HEK293 (cell line): ENCODE data around the gene CITED4.

Experiments
- CTCF ChIA-PET: fragments of 350-600 bp; formaldehyde crosslinking; extraction: SDS; loops from one replicate; lab custom pipeline; 2021; ENCODE audit warnings: antibody characterized with exemption; lab: Yijun Ruan, JAX
- POLR2A ChIA-PET: fragments of 300-600 bp; formaldehyde crosslinking; extraction: SDS; loops from one replicate; lab custom pipeline; 2020; ENCODE audit warnings: antibody characterized with exemption, inconsistent platforms; lab: Yijun Ruan, JAX
- H3K27ac ChIP-seq: fragments of 200-500 bp; sonication (Bioruptor generic); 2 replicates; pipeline ENCODE4 v1.5.1; 2014; ENCODE audit warnings: low read depth, low read length, control low read depth, inconsistent platforms; ENCODE audit errors: extremely low read depth
- H3K36me3 ChIP-seq, 2 experiments: fragments of 200-500 bp in 1 of 2; sonication (Bioruptor generic) in 1 of 2; 1 replicate in 1 of 2; 2 replicates in 1 of 2; pipeline ENCODE4 v1.5.1; 2014 to 2017; ENCODE audit warnings: inconsistent platforms in 2 of 2, low read length in 2 of 2; ENCODE audit not compliant: control insufficient read depth in 2 of 2, insufficient read depth in 1 of 2
- H3K4me1 ChIP-seq: fragments of 200-500 bp; sonication (Bioruptor generic); 2 replicates; pipeline ENCODE4 v1.5.1; 2014; ENCODE audit warnings: mild to moderate bottlenecking, low read length, inconsistent platforms; ENCODE audit not compliant: control insufficient read depth, insufficient read depth
- H3K4me3 ChIP-seq: 2 replicates; pipeline ENCODE4 v1.5.1; 2011; ENCODE audit warnings: low read depth, mild to moderate bottlenecking, control low read depth, low read length, moderate library complexity
- H3K9me3 ChIP-seq: fragments of 200-500 bp; sonication (Bioruptor generic); 2 replicates; pipeline ENCODE4 v1.5.1; 2014; ENCODE audit warnings: low read depth, low read length, inconsistent platforms; ENCODE audit not compliant: control insufficient read depth, insufficient read depth
- GLI2 ChIP-seq: fragments of 450-650 bp; formaldehyde crosslinking; IDR thresholded peaks from 2 replicates; pipeline ENCODE4; 2017; ENCODE audit warnings: missing biosample characterization, missing genetic modification characterization, low read depth, borderline replicate concordance
- KLF16 ChIP-seq: fragments of 450-650 bp; formaldehyde crosslinking; IDR thresholded peaks from 2 replicates; pipeline ENCODE4 v1.5.1; 2017; ENCODE audit warnings: missing biosample characterization, missing genetic modification characterization
- KLF8 ChIP-seq: fragments of 450-650 bp; formaldehyde crosslinking; IDR thresholded peaks from 2 replicates; pipeline ENCODE4 v1.5.1; 2016; ENCODE audit warnings: missing biosample characterization, missing genetic modification characterization
- RBAK ChIP-seq: fragments of 450-650 bp; formaldehyde crosslinking; IDR thresholded peaks from 2 replicates; pipeline ENCODE4 v1.5.1; 2016; ENCODE audit warnings: missing biosample characterization, missing genetic modification characterization
- YY2 ChIP-seq: fragments of 450-650 bp; formaldehyde crosslinking; IDR thresholded peaks from 2 replicates; pipeline ENCODE4 v1.5.1; 2016; ENCODE audit warnings: missing biosample characterization, missing genetic modification characterization
- ZFP69B ChIP-seq: fragments of 450-650 bp; formaldehyde crosslinking; IDR thresholded peaks from 2 replicates; pipeline ENCODE4 v1.5.1; 2016; ENCODE audit warnings: missing biosample characterization, missing genetic modification characterization
- ZNF121 ChIP-seq: fragments of 450-650 bp; formaldehyde crosslinking; IDR thresholded peaks from 2 replicates; pipeline ENCODE4 v1.5.1; 2016; ENCODE audit warnings: missing biosample characterization, missing genetic modification characterization
- ZNF140 ChIP-seq: fragments of 450-650 bp; formaldehyde crosslinking; IDR thresholded peaks from 2 replicates; pipeline ENCODE4 v1.5.1; 2016; ENCODE audit warnings: missing biosample characterization, missing genetic modification characterization
- ZNF175 ChIP-seq: fragments of 450-650 bp; formaldehyde crosslinking; IDR thresholded peaks from 2 replicates; pipeline ENCODE4 v1.5.1; 2016; ENCODE audit warnings: missing biosample characterization, missing genetic modification characterization
- ZNF19 ChIP-seq: fragments of 450-650 bp; formaldehyde crosslinking; IDR thresholded peaks from 2 replicates; pipeline ENCODE4; 2016; ENCODE audit warnings: missing biosample characterization, missing genetic modification characterization, low read depth
- ZNF223 ChIP-seq: fragments of 450-650 bp; formaldehyde crosslinking; IDR thresholded peaks from 2 replicates; pipeline ENCODE4 v1.5.1; 2016; ENCODE audit warnings: missing biosample characterization, missing genetic modification characterization
- ZNF266 ChIP-seq: fragments of 450-650 bp; formaldehyde crosslinking; IDR thresholded peaks from 2 replicates; pipeline ENCODE4 v1.5.1; 2016; ENCODE audit warnings: missing biosample characterization, missing genetic modification characterization, low read depth
- ZNF274 ChIP-seq, 2 experiments: fragments of 200-500 bp in 1 of 2; fragments of 450-650 bp in 1 of 2; sonication (Bioruptor generic) in 1 of 2; formaldehyde crosslinking in 1 of 2; IDR thresholded peaks; 2 replicates each; pipeline versions ENCODE4 v1.5.1 to v1.6.1; 2014 to 2016; ENCODE audit warnings: borderline replicate concordance in 1 of 2, inconsistent platforms in 1 of 2, low read length in 1 of 2, missing biosample characterization in 1 of 2, missing genetic modification characterization in 1 of 2
- ZNF426 ChIP-seq: fragments of 450-650 bp; formaldehyde crosslinking; IDR thresholded peaks from 2 replicates; pipeline ENCODE4 v1.5.1; 2017; ENCODE audit warnings: missing biosample characterization, missing genetic modification characterization, mild to moderate bottlenecking, inconsistent platforms, moderate library complexity
- ZNF510 ChIP-seq: fragments of 450-650 bp; formaldehyde crosslinking; IDR thresholded peaks from 2 replicates; pipeline ENCODE4 v1.5.1; 2018; ENCODE audit warnings: mild to moderate bottlenecking, missing genetic modification characterization, missing biosample characterization; ENCODE audit not compliant: insufficient replicate concordance
- ZNF544 ChIP-seq: fragments of 450-650 bp; formaldehyde crosslinking; IDR thresholded peaks from 2 replicates; pipeline ENCODE4 v1.5.0; 2017; ENCODE audit warnings: missing biosample characterization, missing genetic modification characterization
- ZNF548 ChIP-seq: fragments of 450-650 bp; formaldehyde crosslinking; IDR thresholded peaks from 2 replicates; pipeline ENCODE4 v1.5.1; 2016; ENCODE audit warnings: missing biosample characterization, missing genetic modification characterization
- ZNF76 ChIP-seq: fragments of 450-650 bp; formaldehyde crosslinking; IDR thresholded peaks from 2 replicates; pipeline ENCODE4; 2016; ENCODE audit warnings: low read depth, missing biosample characterization, missing genetic modification characterization, borderline replicate concordance
- ZNF776 ChIP-seq: fragments of 450-650 bp; formaldehyde crosslinking; IDR thresholded peaks from 2 replicates; pipeline ENCODE4 v1.5.0; 2017; ENCODE audit warnings: missing biosample characterization, missing genetic modification characterization, borderline replicate concordance
- ZNF777 ChIP-seq: fragments of 450-650 bp; formaldehyde crosslinking; IDR thresholded peaks from 2 replicates; pipeline ENCODE4 v1.5.1; 2017; ENCODE audit warnings: missing biosample characterization, missing genetic modification characterization, borderline replicate concordance
- ZNF830 ChIP-seq: fragments of 450-650 bp; IDR thresholded peaks from 2 replicates; pipeline ENCODE4 v1.5.0; 2018; ENCODE audit warnings: missing biosample characterization, missing genetic modification characterization, low read depth, mild to moderate bottlenecking, moderate library complexity
- TF ChIP-seq, protein P1 (sequence below): fragments of 450-650 bp; formaldehyde crosslinking; IDR thresholded peaks from 2 replicates; pipeline ENCODE4 v1.5.0; 2017; ENCODE audit warnings: missing biosample characterization, missing genetic modification characterization, borderline replicate concordance
- TF ChIP-seq, protein P2 (sequence below): IDR thresholded peaks from 2 replicates; pipeline ENCODE4 v1.6.1; 2011; ENCODE audit warnings: mild to moderate bottlenecking, low read depth, low read length, borderline replicate concordance
- TF ChIP-seq, protein P3 (sequence below): fragments of 450-650 bp; formaldehyde crosslinking; IDR thresholded peaks from 2 replicates; pipeline ENCODE4 v1.5.1; 2016; ENCODE audit warnings: missing biosample characterization, missing genetic modification characterization
- TF ChIP-seq, protein P4 (sequence below): fragments of 450-650 bp; formaldehyde crosslinking; IDR thresholded peaks from 2 replicates; pipeline ENCODE4 v1.5.1; 2017; ENCODE audit warnings: missing biosample characterization, missing genetic modification characterization

The CITED4 gene

DNA sequence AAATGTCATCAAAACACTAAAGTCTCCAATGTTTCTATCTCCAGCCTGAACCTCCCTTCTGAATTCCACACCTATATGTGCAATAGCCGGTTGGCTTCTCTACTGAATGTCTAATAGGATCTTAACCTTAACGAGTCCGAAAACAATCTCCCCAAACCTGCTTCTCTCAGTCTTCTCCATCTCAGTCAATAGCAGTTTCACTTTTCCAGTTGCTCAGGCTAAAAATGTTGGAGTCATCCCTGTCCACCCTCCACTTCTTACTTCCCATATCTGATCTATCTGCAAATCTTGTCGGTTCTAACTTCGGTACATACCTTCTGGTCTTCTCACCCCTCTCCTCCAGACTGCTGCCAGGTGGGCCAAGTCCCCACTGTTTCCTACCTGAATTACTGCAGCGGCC is 25.5 kb upstream of the CITED4 start:
- no peak overlapping the region for H3K27ac ChIP-seq
- TF ChIP-seq ZNF19 (no peak), ZNF274 (IDR thresholded peaks at IDR 0.05; ENCODE audit: low read length) (no peak), ZNF274 (tag by site-specific recombination; IDR thresholded peaks at IDR 0.05; ENCODE audit: borderline replicate concordance) (no peak), ZNF121 (no peak), ZNF76 (tag by site-specific recombination) (no peak), KLF8 (tag by site-specific recombination) (no peak), ZNF223 (tag by site-specific recombination) (no peak), ZNF776 (tag by site-specific recombination) (no peak), ZNF140 (tag by site-specific recombination) (no peak), ZNF266 (tag by site-specific recombination) (no peak)
- TF ChIP-seq, protein P1, sequence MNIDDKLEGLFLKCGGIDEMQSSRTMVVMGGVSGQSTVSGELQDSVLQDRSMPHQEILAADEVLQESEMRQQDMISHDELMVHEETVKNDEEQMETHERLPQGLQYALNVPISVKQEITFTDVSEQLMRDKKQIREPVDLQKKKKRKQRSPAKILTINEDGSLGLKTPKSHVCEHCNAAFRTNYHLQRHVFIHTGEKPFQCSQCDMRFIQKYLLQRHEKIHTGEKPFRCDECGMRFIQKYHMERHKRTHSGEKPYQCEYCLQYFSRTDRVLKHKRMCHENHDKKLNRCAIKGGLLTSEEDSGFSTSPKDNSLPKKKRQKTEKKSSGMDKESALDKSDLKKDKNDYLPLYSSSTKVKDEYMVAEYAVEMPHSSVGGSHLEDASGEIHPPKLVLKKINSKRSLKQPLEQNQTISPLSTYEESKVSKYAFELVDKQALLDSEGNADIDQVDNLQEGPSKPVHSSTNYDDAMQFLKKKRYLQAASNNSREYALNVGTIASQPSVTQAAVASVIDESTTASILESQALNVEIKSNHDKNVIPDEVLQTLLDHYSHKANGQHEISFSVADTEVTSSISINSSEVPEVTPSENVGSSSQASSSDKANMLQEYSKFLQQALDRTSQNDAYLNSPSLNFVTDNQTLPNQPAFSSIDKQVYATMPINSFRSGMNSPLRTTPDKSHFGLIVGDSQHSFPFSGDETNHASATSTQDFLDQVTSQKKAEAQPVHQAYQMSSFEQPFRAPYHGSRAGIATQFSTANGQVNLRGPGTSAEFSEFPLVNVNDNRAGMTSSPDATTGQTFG (tag by site-specific recombination) = no peak
- TF ChIP-seq, protein P2, sequence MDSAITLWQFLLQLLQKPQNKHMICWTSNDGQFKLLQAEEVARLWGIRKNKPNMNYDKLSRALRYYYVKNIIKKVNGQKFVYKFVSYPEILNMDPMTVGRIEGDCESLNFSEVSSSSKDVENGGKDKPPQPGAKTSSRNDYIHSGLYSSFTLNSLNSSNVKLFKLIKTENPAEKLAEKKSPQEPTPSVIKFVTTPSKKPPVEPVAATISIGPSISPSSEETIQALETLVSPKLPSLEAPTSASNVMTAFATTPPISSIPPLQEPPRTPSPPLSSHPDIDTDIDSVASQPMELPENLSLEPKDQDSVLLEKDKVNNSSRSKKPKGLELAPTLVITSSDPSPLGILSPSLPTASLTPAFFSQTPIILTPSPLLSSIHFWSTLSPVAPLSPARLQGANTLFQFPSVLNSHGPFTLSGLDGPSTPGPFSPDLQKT = no peak
- TF ChIP-seq, all 188 proteins: peak for 0
- H3K36me3 ChIP-seq = no peaks in the 10 kb centered on the region
- ChIA-PET CTCF (no interaction called here), POLR2A (no interaction called here)
- no peaks in the 10 kb centered on the region for H3K4me1 ChIP-seq
- H3K4me3 ChIP-seq = no peak overlapping the region
- H3K9me3 ChIP-seq = no peaks in the 10 kb centered on the region

DNA sequence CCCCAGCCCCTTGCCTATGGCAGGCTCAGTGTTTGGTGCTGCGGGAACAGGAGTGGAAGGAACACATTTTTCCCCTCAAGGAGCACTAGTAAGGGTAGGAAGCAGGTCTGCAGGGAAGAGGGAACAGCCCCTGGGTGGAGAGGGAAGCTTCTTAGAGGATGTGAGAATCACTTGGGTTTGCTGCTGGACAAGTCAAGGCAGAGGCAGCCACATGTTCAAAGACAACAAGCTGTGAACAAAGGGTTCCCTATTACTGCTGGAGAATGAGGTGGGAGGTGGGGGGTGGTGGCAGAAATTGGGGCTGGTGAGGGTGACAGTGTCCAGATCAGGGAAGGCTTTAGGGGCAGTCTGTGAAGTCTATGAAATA is 24.8 kb upstream of the CITED4 start:
- ChIA-PET CTCF (interaction anchor here (0.9 kb wide), 1 partner anchor 61 kb away, joined by 3 read pairs; no protein-coding TSS in a partner anchor), POLR2A (no interaction called here)
- Histone ChIP-seq H3K4me1 (no peaks in the 10 kb centered on the region), H3K36me3 (no peaks in the 10 kb centered on the region), H3K27ac (no peak overlapping the region), H3K9me3 (no peaks in the 10 kb centered on the region), H3K4me3 (no peak overlapping the region)
- TF ChIP-seq, protein P3, sequence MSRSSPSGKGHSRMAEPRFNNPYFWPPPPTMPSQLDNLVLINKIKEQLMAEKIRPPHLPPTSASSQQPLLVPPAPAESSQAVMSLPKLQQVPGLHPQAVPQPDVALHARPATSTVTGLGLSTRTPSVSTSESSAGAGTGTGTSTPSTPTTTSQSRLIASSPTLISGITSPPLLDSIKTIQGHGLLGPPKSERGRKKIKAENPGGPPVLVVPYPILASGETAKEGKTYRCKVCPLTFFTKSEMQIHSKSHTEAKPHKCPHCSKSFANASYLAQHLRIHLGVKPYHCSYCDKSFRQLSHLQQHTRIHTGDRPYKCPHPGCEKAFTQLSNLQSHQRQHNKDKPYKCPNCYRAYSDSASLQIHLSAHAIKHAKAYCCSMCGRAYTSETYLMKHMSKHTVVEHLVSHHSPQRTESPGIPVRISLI (tag by site-specific recombination) = no peak
- TF ChIP-seq KLF16 (tag by site-specific recombination) (no peak), ZNF777 (tag by site-specific recombination) (no peak), ZFP69B (tag by site-specific recombination) (no peak), YY2 (tag by site-specific recombination) (no peak), ZNF548 (tag by site-specific recombination) (no peak), ZNF175 (no peak), GLI2 (tag by site-specific recombination) (no peak), RBAK (no peak), ZNF830 (no peak), ZNF544 (tag by site-specific recombination) (no peak), ZNF510 (tag by site-specific recombination) (no peak), ZNF426 (tag by site-specific recombination) (no peak)
- TF ChIP-seq, protein P4, sequence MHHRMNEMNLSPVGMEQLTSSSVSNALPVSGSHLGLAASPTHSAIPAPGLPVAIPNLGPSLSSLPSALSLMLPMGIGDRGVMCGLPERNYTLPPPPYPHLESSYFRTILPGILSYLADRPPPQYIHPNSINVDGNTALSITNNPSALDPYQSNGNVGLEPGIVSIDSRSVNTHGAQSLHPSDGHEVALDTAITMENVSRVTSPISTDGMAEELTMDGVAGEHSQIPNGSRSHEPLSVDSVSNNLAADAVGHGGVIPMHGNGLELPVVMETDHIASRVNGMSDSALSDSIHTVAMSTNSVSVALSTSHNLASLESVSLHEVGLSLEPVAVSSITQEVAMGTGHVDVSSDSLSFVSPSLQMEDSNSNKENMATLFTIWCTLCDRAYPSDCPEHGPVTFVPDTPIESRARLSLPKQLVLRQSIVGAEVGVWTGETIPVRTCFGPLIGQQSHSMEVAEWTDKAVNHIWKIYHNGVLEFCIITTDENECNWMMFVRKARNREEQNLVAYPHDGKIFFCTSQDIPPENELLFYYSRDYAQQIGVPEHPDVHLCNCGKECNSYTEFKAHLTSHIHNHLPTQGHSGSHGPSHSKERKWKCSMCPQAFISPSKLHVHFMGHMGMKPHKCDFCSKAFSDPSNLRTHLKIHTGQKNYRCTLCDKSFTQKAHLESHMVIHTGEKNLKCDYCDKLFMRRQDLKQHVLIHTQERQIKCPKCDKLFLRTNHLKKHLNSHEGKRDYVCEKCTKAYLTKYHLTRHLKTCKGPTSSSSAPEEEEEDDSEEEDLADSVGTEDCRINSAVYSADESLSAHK (tag by site-specific recombination) = no peak
